Brain (organoid and tissue), 1 donor: ENCODE measurements around the gene MYLK4. TPM values are rescaled to one million over a fixed set of nuclear protein-coding genes. Genes with fewer than 3 reads are reported as not detected.

Source experiments
- polyA plus RNA-seq: library from polyadenylated mRNA; stranded (reverse); fragments of 350-450 nt; fragmentation: Illumina TruSeq; extraction: RNeasy Lipid Tissue Mini Kit (QIAGEN cat#74804); gene quantifications from one replicate; pipeline ENCODE4 v1.2.3, GENCODE V29; 2015; ENCODE audit warnings: low read depth, low replicate concordance; ENCODE audit not compliant: insufficient read depth

The MYLK4 gene
- polyA plus RNA-seq, 1 donor from 2014 or later = 0.31 TPM

Other genes starting within 250 kb of the MYLK4 start
- gene WRNIP1, start 14.5 kb upstream of the MYLK4 start, polyA plus RNA-seq = 79.9 TPM
- 14.8 TPM for gene SERPINB1, start 90.9 kb upstream of the MYLK4 start, polyA plus RNA-seq
- gene SERPINB9, start 152.4 kb upstream of the MYLK4 start, polyA plus RNA-seq = 2.4 TPM
- gene SERPINB6, start 220.6 kb upstream of the MYLK4 start, polyA plus RNA-seq = 50.6 TPM
- gene NQO2, start 249.0 kb upstream of the MYLK4 start, polyA plus RNA-seq = 16.8 TPM